GM12891 (cell line): Measurements from ENCODE around the gene SCAPER.

Source experiments
- POLR2A ChIP-seq: IDR thresholded peaks from 2 replicates; pipeline ENCODE4 v1.6.1; 2011; ENCODE audit warnings: low read depth, low read length, control low read depth
- POLR2AphosphoS5 ChIP-seq: IDR thresholded peaks from 2 replicates; pipeline ENCODE4 v1.6.1; 2011; ENCODE audit warnings: low read depth, low read length, control low read depth
- SPI1 ChIP-seq: IDR thresholded peaks from 2 replicates; pipeline ENCODE4 v1.6.1; 2011; ENCODE audit warnings: low read depth, low read length, control low read depth
- TAF1 ChIP-seq: IDR thresholded peaks from 2 replicates; pipeline ENCODE4 v1.6.1; 2011; ENCODE audit warnings: low read depth, low read length, control low read depth

GRCh38 chr15:76333720-76334437 lies 571.3 kb downstream of the SCAPER start:
- TF ChIP-seq POLR2A, result no peak
- no peak for TF ChIP-seq POLR2AphosphoS5
- TF ChIP-seq TAF1, result no peak
- TF ChIP-seq SPI1, result no peak
